Fibroblast of skin of scalp (primary cell): ENCODE measurements around the gene ESX1. TPM values are rescaled to one million over a fixed set of nuclear protein-coding genes. Genes with fewer than 3 reads are reported as not detected.
"Not testable (repeated sequence)": the region's sequence is repeated elsewhere in the genome, so short reads cannot be mapped to it uniquely, and the experiment has no call there.

Experiments
- DNase-seq: peaks from one replicate; pipeline ENCODE4 v3.0.0-alpha.2; 2013
- polyA plus RNA-seq, 2 experiments: library from polyadenylated mRNA; unstranded; fragments of 120-200 nt; gene quantifications; one replicate each; pipeline ENCODE4 v1.2.1, GENCODE V29; 2013; ENCODE audit not compliant: insufficient read length in 2 of 2

The ESX1 gene
- polyA plus RNA-seq (2013, experiment 1 of 2; ENCODE audit: insufficient read length): not detected
- polyA plus RNA-seq (2013, experiment 2 of 2; ENCODE audit: insufficient read length): not detected

DNA sequence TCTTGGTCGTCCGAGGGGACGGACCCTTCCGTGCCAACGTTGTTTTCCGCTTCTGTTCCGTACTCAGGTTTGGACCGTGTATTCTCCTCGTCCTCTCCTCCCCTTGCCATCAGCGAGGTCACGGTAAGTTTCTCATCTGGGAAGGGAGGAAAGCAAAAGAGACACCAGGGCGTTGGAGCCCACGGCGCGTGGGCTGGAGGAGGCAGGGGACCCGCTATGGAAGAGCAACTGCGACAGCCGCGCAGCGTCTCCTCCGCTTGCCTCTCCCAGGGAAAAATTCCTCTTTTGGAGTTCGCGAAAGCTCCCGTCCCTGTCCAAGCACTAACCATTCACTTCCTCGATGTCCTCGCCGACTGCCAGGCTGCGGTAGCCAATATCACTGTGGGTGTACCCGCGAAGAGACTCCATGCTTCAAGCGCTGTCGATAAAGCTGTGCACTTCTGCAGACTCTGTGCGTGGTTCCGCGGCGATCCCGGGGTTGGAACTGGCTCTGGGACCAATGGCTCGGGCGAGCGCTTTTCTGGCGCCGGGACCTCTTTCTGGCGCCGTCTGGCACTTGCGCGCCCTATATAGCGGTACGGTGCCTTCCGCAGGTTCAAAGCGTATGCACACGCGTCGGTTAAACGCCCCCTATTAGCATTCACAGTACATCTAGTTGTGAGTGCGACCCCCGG is at the start of gene ESX1:
Gene ESX1 (minus strand): TSS at position 492 of the 674 bp plus-strand sequence. CDS start 84 bp downstream, at position 408.
- peak; percentile 1 for DNase-seq

DNA sequence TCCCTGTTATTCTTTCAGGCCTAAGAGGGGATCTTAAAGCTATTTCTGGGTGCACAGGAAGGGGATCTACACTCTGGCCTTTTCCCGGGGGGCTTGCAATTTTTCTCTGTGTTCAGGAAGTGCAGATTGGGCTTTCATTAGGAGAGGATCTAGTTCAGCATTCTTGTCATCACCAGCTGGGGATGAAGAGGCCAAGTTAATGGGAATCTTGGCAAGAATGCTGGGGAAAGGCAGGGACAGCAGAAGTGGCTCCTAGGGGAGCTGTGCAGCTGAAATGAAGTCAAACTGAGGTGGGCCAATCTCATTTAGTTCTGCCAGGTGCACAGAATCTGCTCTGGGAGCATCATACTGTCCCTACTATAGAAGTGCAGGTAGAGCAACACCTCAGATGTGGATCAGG is 40.9 kb upstream of the ESX1 start:
- DNase-seq: no peak

DNA sequence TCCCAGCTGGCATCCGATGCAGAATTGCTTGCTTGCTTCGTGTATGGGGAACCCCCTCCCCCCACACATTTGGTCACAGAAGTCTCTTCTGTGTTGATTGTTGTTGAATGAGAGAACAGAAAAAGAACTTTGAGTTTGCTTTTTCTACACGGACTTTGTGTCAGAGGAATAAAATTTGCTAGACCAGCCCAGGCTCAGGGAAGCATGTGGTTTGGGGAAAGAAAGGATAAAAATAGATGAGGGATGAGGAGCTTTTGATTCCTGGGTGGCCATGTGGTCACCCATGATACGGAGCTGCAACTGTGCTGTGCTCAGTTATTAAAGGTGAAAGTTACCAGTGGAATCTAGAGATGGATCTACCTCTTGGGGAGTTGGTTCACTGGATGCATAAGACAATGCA is 34.2 kb upstream of the ESX1 start:
- no peak for DNase-seq

DNA sequence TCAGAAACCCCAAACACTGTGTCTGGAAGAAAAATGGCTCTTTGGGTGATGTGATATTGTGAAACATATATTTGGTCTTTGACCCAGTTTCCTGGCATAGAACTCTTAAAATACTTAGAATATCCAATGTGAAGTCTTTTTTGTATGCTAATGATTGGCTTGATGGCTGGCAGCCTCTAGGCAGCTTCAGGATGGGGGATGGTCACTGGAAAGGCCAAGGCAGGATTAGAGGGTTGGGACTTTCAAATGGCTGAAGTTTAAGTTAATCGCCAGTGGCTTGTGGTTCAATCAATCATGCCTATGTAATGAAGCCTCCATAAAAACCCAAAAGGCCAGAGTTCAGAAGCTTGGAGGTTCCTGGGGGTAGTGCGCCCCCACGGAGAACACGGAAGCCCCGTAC is 33.5 kb upstream of the ESX1 start:
- no peak for DNase-seq

DNA sequence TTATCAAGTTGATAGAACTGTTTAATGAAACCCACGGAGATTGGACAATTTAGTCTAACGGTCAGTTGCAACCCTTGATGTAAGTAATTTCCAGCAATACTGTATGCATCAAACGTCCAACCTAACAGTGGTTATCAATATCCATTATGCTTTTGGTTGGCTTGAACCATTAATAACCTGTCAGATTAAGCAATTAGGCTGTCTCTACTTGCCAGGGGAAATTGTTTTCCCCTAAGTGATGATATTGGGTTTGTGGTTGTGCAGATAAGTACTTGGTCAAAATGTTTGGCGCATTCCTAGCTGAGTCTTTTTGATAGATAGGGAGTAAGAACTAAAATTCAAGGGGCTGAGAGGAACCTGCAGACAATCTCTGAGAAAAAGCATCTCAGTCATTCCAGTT is 30.5 kb upstream of the ESX1 start:
- DNase-seq: no peak

DNA sequence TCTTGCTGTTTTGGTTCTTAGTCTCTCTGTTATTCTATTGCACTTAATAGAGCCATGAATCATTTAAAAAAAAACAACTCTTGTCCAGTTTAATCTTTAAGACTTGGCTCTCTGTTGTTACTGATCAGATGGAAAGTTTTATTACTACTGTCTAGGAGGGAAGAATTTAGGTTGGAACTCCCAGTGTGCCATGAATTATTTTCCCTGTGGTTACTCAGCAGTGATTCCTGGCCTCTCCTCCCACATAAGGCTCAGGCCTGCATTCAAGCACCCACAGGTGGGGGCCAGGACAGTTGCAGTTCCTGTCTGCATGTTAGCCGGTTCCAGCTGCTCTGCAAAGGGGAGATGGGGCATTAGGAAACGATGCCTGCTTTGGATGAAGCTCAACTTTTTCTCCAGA is 29.8 kb upstream of the ESX1 start:
- DNase-seq: peak; percentile 1

DNA sequence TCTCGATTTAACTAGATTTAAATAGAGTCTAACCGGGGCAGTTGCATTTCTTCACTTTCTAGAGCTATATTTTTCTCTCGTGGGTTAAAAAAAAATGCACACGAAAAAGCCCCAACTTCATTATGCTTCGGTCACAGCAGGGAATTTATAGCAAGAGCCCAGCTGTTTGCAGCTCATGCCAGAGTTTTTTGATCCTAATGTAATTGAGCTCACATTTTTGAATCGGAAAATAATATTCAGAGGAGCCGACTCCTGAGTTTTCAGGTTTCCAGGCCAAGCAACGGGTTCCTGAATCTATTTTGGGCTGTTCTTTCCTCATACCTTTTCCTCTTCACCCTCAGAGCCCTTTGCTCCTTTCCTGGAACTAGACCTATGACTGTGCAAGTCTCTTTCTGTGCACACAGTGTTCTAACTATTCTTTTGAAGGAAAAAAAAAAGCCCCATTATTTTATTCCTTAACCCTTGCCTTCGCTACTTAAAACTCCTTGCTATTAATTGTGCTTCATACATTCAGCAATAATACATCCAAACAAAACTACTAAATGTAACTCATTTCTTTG is 27.5 kb upstream of the ESX1 start:
- DNase-seq: no peak

DNA sequence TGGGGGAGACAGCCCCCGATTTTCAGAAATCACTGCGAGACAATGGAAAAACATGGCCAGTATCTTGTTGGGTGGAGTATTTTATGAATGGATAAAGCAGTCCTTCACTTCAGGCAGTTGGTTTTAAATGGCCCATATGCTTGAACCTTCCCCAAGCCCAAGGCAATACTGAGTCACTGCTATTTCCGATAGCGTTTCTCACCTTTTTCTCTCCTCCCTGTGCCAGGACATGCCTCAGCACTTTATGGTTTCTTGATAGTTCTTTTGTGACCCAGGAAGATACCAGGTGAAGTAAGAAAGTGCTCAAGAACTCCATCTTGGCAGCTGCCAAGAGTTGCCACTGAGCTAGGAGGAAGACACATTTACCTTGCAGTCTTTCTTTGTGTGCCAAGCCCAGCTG is 26.8 kb upstream of the ESX1 start:
- DNase-seq: no peak

DNA sequence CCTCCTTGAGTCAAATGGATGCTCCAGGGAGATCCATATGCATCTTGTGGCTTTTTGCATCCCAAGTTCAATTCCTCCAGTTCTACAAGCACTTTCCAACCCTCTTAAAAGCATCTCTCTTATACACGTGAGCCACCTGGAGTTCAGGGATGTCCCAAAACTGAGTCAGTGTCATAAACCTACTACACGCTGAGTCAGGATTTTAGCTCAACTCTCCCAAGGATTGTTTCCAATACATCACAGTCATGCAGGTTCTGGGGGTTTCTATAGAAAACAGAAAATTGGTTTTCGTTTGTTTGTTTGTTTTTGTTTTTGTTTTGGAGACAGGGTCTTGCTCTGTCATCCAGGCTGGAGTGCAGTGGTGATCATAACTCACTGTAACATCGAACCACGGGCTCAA is 25.9 kb upstream of the ESX1 start:
- DNase-seq: no peak

DNA sequence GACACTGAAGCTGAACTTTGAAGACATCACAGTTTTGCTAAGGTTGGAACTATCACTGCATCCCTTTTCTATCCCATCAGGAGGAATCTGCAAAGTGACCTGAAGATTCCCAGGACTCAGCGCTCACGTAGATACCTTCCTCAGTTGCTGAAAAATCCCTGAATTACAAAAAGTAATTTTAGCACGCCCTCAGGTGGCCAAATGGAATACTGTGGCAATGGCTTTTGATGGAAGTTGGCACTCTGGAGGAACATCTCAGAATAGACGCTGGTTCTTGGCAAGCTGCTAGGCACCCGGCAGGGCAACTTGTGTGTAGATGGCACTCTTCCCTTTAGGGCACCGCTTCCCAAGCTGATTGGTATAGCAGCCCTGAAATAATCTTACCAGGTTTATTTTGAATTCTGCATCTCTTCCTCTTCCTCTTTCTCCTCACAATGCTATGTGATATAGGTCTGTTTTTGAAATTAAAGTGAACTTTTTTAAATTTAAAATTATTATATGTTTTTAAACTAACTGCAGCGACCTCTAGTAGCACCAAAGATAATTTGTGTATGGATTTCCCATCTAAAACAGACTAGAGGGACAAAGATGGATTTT is 16.3 kb upstream of the ESX1 start:
- DNase-seq: peak; percentile 17

DNA sequence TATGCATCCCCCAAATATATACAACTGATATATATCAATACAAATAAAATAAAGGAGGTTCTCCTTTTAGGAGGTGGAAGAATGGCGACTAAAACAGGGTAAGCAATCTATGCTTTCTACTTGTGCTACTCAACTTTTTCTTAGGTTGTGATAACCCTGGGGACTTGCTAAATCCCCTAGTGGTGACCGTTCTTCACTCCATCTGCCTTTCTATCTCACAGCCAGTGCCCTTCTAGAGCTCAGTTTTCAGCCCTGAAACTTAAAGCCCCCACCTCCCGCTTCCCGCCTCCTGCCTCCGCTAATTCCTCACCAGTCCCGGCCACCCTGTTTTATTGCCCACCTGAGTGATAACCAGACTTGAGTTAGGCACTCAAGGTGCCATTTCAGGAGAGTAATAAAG is 15.5 kb upstream of the ESX1 start:
- DNase-seq: no peak

DNA sequence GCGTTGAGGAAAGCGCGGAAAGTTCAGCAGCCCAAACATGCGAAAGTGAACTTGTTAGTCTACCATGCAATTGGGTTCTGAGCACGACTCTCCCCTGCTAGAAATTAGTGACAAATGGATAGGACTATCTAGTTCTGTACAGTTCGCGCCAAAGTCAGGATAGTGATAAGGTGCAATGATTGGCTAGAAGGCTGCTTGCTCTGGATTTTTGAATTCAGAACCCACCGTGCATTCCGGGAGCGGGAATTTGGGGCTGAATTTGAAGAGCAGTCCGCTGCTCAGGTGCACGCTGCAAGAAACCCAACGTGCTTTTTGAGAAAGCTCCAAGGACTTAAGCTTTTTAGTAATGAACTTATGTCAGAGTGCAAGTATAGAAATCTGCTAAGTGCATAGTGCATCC is 732 bp upstream of the ESX1 start:
- DNase-seq: no peak

DNA sequence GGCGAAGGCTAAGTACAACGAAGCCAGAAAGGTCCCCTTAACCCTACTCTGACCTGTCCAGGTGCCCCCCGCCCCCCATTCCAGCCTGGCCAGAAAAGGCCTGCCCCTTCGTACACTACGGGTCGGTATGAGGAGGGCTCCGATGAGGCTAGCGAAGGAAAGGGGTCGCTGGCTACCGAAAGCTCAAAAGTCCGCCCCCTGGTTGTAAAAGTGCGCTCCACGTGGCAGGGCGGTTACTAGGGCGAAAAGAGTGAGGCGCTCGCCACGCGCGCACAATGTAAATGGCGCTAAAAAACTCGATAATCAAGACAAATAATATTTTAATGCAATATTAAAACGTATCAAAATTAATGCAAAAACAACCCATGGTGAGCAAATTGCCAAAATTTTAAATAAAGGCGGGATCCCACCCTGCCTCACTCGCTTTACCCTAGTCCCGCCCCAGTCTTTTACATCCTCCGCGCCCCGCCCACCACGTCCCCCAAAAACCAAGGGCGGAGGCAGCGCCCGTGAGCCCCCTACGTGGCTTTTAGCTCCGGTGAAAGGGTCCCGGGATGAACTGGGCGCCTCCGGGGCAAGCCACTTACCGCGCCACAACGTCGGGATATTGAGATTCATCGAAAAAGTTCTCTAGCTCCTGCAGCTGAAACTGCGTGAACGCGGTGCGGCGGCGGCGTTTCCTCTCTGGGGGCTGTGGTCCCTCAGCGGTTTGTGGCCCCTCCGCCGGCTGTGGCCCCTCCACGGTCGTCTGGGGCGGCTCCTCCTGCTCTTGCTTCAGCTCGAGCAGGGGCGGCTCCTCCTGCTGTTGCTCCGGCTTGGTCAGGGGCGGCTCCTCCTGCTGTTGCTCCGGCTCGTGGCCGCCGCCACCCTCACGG is 929 bp downstream of the ESX1 start:
- no peak for DNase-seq

DNA sequence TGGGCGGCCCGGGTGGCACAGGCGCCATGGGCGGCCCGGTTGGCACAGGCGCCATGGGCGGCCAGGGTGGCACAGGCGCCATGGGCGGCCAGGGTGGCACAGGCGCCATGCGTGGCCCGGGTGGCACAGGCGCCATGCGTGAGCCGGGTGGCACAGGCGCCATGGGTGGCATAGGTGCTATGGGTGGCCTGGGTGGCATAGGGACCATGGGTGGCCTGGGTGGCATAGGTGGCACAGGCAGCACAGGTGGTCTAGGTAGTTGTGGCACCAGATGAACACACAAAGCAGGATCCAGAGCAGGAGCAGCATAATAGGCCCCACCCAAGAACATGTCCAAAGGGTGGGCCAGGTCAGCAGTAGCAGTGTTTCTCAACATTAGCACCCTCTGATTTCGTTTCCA is 4.3 kb downstream of the ESX1 start:
- no peak for DNase-seq

DNA sequence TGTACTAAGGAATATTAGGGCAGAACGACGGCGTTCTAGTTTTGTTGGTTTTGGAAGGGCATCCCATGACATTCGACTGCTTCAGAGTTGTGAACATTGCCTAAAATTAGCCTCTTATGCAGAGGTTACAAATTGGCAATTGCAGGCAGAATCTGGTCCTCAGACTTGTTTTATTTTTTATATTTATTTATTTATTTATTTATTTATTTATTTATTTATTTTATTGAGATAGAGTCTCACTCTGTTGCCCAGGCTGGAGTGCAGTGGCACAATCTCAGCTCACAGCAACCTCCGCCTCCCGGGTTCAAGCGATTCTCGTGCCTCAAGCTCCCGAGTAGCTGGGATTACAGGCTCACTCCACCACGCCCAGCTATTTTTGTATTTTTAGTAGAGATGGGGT is 24.7 kb downstream of the ESX1 start:
- not testable (repeated sequence) for DNase-seq

DNA sequence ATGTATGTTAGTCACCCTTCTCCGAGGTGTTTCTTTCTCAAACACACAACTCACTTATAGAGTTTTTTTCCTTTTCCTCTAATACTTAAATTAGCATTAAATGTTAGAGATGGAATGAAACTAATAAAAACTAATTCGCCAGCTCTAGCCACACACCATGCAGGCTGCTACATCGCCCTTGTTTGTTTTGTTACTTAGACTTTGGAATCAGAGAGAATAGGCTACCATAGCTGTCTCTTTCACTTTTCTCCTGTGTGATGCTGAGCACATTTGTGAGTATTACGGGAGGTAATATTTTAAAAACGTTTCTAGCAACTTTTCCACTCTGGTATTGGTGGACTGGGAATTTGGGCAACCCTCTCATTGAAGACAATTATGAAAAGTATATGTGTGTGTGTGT is 43.5 kb downstream of the ESX1 start:
- no peak for DNase-seq

DNA sequence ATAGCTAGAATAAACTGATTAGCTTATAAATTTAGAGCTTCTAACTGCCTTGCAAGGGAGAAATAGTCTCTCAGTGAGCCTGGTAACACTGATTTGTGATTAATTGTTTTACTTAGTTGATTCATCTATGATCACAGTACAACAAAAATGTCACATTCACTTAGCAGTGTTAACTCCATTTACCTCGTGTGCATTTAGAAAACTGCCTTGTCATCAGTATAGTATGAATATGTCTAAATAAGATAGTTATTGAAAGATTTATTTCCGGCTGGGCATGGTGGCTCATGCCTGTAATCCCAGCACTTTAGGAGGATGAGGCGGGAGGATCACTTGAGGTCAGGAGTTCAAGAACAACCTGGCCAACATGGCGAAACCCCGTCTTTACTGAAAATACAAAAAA is 49.2 kb downstream of the ESX1 start:
- DNase-seq: no peak
